ENCODE measurements around the gene RAB37. TPM values are rescaled to one million over a fixed set of nuclear protein-coding genes. Genes with fewer than 3 reads are reported as not detected.

RAB37 gene
- total RNA-seq, 4 donors from 2014 or later = 1.2 to 5.1 (median 2.0) TPM

GRCh38 chr17:74755533-74755932 is 18.5 kb downstream of the RAB37 start:
- Histone ChIP-seq H3K27me3 (peaks cover 4% of the 10 kb centered on the region), H3K4me3 (no peak overlapping the region), H3K27ac (no peak overlapping the region), H3K9me3 (no peaks in the 10 kb centered on the region), H3K36me3 (no peaks in the 10 kb centered on the region), H3K4me1 (peaks cover 0 to 64% (median 21%) of the 10 kb centered on the region in 3 donors)
- TF ChIP-seq EP300 (IDR thresholded peaks at IDR 0.05) (no peak), POLR2A (IDR thresholded peaks at IDR 0.05) (no peak), CTCF (IDR thresholded peaks at IDR 0.05) (no peak), POLR2AphosphoS5 (IDR thresholded peaks at IDR 0.05) (no peak)
- ATAC-seq = no peak
- WGBS, 2 donors (ENCODE audit: low coverage in 1 of 2) = 86 to 88% methylated on average over 1 to 6 of the region's 8 CpGs

GRCh38 chr17:74756891-74757290 is 19.8 kb downstream of the RAB37 start:
- no CpG with 5 or more reads among the region's 3 CpGs for WGBS, 2 donors (ENCODE audit: low coverage in 1 of 2)
- H3K36me3 ChIP-seq = no peaks in the 10 kb centered on the region
- H3K27ac ChIP-seq = no peak overlapping the region
- peaks cover 0 to 60% (median 24%) of the 10 kb centered on the region in 3 donors for H3K4me1 ChIP-seq
- no peaks in the 10 kb centered on the region for H3K9me3 ChIP-seq
- ATAC-seq = no peak
- TF ChIP-seq POLR2AphosphoS5 (IDR thresholded peaks at IDR 0.05) (no peak), CTCF (IDR thresholded peaks at IDR 0.05) (no peak), EP300 (IDR thresholded peaks at IDR 0.05) (no peak), POLR2A (IDR thresholded peaks at IDR 0.05) (no peak)
- H3K4me3 ChIP-seq = no peak overlapping the region
- peaks cover 4% of the 10 kb centered on the region for H3K27me3 ChIP-seq

- no peak overlapping the region for H3K4me3 ChIP-seq
Measured at GRCh38 chr17:74757502-74757901, 20.4 kb downstream of the RAB37 start.

GRCh38 chr17:74757931-74758847 is 21.1 kb downstream of the RAB37 start:
- H3K4me1 ChIP-seq = peaks cover 0 to 55% (median 24%) of the 10 kb centered on the region in 3 donors
- H3K27ac ChIP-seq = peak overlapping the region in 2 of 4 donors; percentile 22 to 56
- H3K36me3 ChIP-seq = peaks cover 0 to 3% of the 10 kb centered on the region in 2 donors
- ATAC-seq = peak; percentile 37
- no peak overlapping the region for H3K4me3 ChIP-seq
- TF ChIP-seq POLR2A (IDR thresholded peaks at IDR 0.05) (no peak), CTCF (IDR thresholded peaks at IDR 0.05) (no peak), EP300 (IDR thresholded peaks at IDR 0.05) (no peak), POLR2AphosphoS5 (IDR thresholded peaks at IDR 0.05) (no peak)
- H3K9me3 ChIP-seq = no peaks in the 10 kb centered on the region
- peaks cover 4% of the 10 kb centered on the region for H3K27me3 ChIP-seq
- 20 to 46% methylated on average over 3 to 8 of the region's 26 CpGs for WGBS, 2 donors (ENCODE audit: low coverage in 1 of 2)

More at GRCh38 chr17:74757502-74757901, 20.4 kb downstream of the RAB37 start:
- Histone ChIP-seq H3K9me3 (no peaks in the 10 kb centered on the region), H3K36me3 (peaks cover 0 to 3% of the 10 kb centered on the region in 2 donors), H3K27ac (peak overlapping the region in 3 of 4 donors; percentile 17 to 56 (median 22)), H3K27me3 (peaks cover 4% of the 10 kb centered on the region), H3K4me1 (peaks cover 0 to 54% (median 24%) of the 10 kb centered on the region in 3 donors)
- ATAC-seq = no peak
- TF ChIP-seq POLR2A (IDR thresholded peaks at IDR 0.05) (no peak), EP300 (IDR thresholded peaks at IDR 0.05) (no peak), CTCF (IDR thresholded peaks at IDR 0.05) (no peak), POLR2AphosphoS5 (IDR thresholded peaks at IDR 0.05) (no peak)
- WGBS, 2 donors (ENCODE audit: low coverage in 1 of 2) = no CpG with 5 or more reads among the region's 3 CpGs

- no CpG with 5 or more reads among the region's 2 CpGs for WGBS, 2 donors (ENCODE audit: low coverage in 1 of 2)
- peaks cover 6% of the 10 kb centered on the region for H3K27me3 ChIP-seq
- no peak for ATAC-seq
- no peak overlapping the region for H3K4me3 ChIP-seq
- peaks cover 0 to 3% of the 10 kb centered on the region in 2 donors for H3K36me3 ChIP-seq
- H3K4me1 ChIP-seq = peaks cover 0 to 61% (median 24%) of the 10 kb centered on the region in 3 donors
- no peaks in the 10 kb centered on the region for H3K9me3 ChIP-seq
- peak overlapping the region in 1 of 4 donors; percentile 56 for H3K27ac ChIP-seq
- TF ChIP-seq EP300 (IDR thresholded peaks at IDR 0.05) (no peak), CTCF (IDR thresholded peaks at IDR 0.05) (no peak), POLR2A (IDR thresholded peaks at IDR 0.05) (no peak), POLR2AphosphoS5 (IDR thresholded peaks at IDR 0.05) (no peak)
Measured at GRCh38 chr17:74758848-74759168, 21.8 kb downstream of the RAB37 start.
